ENCODE results near the gene POLR2C.

GRCh38 chr16:57474671-57475661 lies 12.5 kb downstream of the POLR2C start:
- TF ChIP-seq POLR2A (IDR thresholded peaks at IDR 0.05; ENCODE audit: low read depth, low read length) = no peak
- no peak for TF ChIP-seq POLR2AphosphoS5 (IDR thresholded peaks at IDR 0.05; ENCODE audit: low read depth, low read length)

All from GM12892 (cell line).